Liver (tissue), 9 donors: ENCODE data around the gene WSCD2. TPM values are rescaled to one million over a fixed set of nuclear protein-coding genes. Genes with fewer than 3 reads are reported as not detected.

Experiments
- DNase-seq: peaks from one replicate; pipeline ENCODE4 v3.0.0-alpha.2; 2017; ENCODE audit warnings: low spot score
- H3K27ac ChIP-seq, 2 donors: one replicate each; pipeline ENCODE4 v1.7.0; 2013; ENCODE audit warnings: inconsistent platforms in 2 of 2, low read length in 2 of 2, control low read depth in 1 of 2, low read depth in 1 of 2, mild to moderate bottlenecking in 1 of 2
- H3K27me3 ChIP-seq, 4 donors: one replicate each; pipeline versions ENCODE4 v1.6.1 to v1.7.0; 2013; ENCODE audit warnings: low read length in 3 of 4, inconsistent platforms in 1 of 4, mild to moderate bottlenecking in 1 of 4, moderate library complexity in 1 of 4; ENCODE audit not compliant: control insufficient read depth in 4 of 4, insufficient read depth in 4 of 4
- H3K36me3 ChIP-seq, 4 donors: one replicate each; pipeline versions ENCODE4 v1.6.1 to v1.7.0; 2013; ENCODE audit warnings: low read length in 3 of 4, mild to moderate bottlenecking in 3 of 4, low read depth in 1 of 4, moderate library complexity in 1 of 4; ENCODE audit not compliant: control insufficient read depth in 4 of 4, insufficient read depth in 3 of 4
- H3K4me1 ChIP-seq, 4 donors: one replicate each; pipeline versions ENCODE4 v1.6.1 to v1.7.0; 2013; ENCODE audit warnings: low read length in 3 of 4, mild to moderate bottlenecking in 3 of 4, moderate library complexity in 1 of 4; ENCODE audit not compliant: control insufficient read depth in 4 of 4, insufficient read depth in 4 of 4
- H3K4me3 ChIP-seq, 3 donors: one replicate each; pipeline versions ENCODE4 v1.6.1 to v1.7.0; 2013; ENCODE audit warnings: low read length in 3 of 3, control low read depth in 1 of 3, low read depth in 1 of 3, mild to moderate bottlenecking in 1 of 3
- H3K9ac ChIP-seq, 2 donors: one replicate each; pipeline ENCODE4 v1.7.0; 2013; ENCODE audit warnings: low read length in 2 of 2, mild to moderate bottlenecking in 2 of 2, moderate library complexity in 2 of 2, control low read depth in 1 of 2, low read depth in 1 of 2
- H3K9me3 ChIP-seq, 4 donors: one replicate each; pipeline versions ENCODE4 v1.6.1 to v1.7.0; 2013; ENCODE audit warnings: low read length in 3 of 4; ENCODE audit not compliant: control insufficient read depth in 4 of 4
- ATF3 ChIP-seq: IDR thresholded peaks from 2 replicates; pipeline ENCODE4 v1.6.1; 2016; ENCODE audit warnings: antibody characterized with exemption
- CTCF ChIP-seq: fragments of 150-350 bp; IDR thresholded peaks from 2 replicates; pipeline ENCODE4 v1.5.1; 2017; ENCODE audit warnings: improper control_type of control experiment, low read depth, low read length; ENCODE audit not compliant: missing input control
- EGR1 ChIP-seq, 2 donors: IDR thresholded peaks; 2 replicates each; pipeline ENCODE4 v1.6.1; 2016 to 2018; ENCODE audit warnings: antibody characterized with exemption in 2 of 2, low read depth in 2 of 2
- FOXA1 ChIP-seq: IDR thresholded peaks from 2 replicates; pipeline ENCODE4 v1.6.1; 2016; ENCODE audit warnings: antibody characterized with exemption
- FOXA2 ChIP-seq: IDR thresholded peaks from 2 replicates; pipeline ENCODE4 v1.6.1; 2016; ENCODE audit warnings: antibody characterized with exemption
- GABPA ChIP-seq, 2 donors: IDR thresholded peaks in 1 of 2; conservative IDR thresholded peaks in 1 of 2; 2 replicates each; pipeline ENCODE4 v1.6.1; 2016; ENCODE audit warnings: antibody characterized with exemption in 2 of 2, mild to moderate bottlenecking in 1 of 2, moderate library complexity in 1 of 2
- HNF4A ChIP-seq, 2 donors: conservative IDR thresholded peaks; 2 replicates each; pipeline ENCODE4 v1.6.1; 2016; ENCODE audit warnings: antibody characterized with exemption in 2 of 2, mild to moderate bottlenecking in 2 of 2
- HNF4G ChIP-seq: IDR thresholded peaks from 2 replicates; pipeline ENCODE4 v1.6.1; 2016; ENCODE audit warnings: antibody characterized with exemption
- JUND ChIP-seq, 2 donors: IDR thresholded peaks; 2 replicates each; pipeline ENCODE4 v1.6.1; 2016; ENCODE audit warnings: antibody characterized with exemption in 2 of 2
- MAX ChIP-seq: IDR thresholded peaks from 2 replicates; pipeline ENCODE4 v1.6.1; 2016; ENCODE audit warnings: antibody characterized with exemption
- NR2F2 ChIP-seq: IDR thresholded peaks from 2 replicates; pipeline ENCODE4 v1.6.1; 2016; ENCODE audit warnings: antibody characterized with exemption
- RAD21 ChIP-seq, 2 donors: IDR thresholded peaks; 2 replicates each; pipeline ENCODE4 v1.6.1; 2016; ENCODE audit warnings: antibody characterized with exemption in 2 of 2, mild to moderate bottlenecking in 2 of 2
- REST ChIP-seq: IDR thresholded peaks from 2 replicates; pipeline ENCODE4 v1.6.1; 2016; ENCODE audit warnings: antibody characterized with exemption, mild to moderate bottlenecking
- RXRA ChIP-seq, 2 donors: IDR thresholded peaks; 2 replicates each; pipeline ENCODE4 v1.6.1; 2017 to 2018; ENCODE audit warnings: antibody characterized with exemption in 2 of 2, mild to moderate bottlenecking in 1 of 2
- SP1 ChIP-seq: IDR thresholded peaks from 2 replicates; pipeline ENCODE4 v1.6.1; 2018; ENCODE audit warnings: antibody characterized with exemption, mild to moderate bottlenecking
- TAF1 ChIP-seq: conservative IDR thresholded peaks from 2 replicates; pipeline ENCODE4 v1.6.1; 2016; ENCODE audit warnings: antibody characterized with exemption, mild to moderate bottlenecking
- YY1 ChIP-seq: IDR thresholded peaks from 2 replicates; pipeline ENCODE4 v1.6.1; 2016; ENCODE audit warnings: antibody characterized with exemption, mild to moderate bottlenecking
- ZBTB33 ChIP-seq: IDR thresholded peaks from 2 replicates; pipeline ENCODE4 v1.6.1; 2016; ENCODE audit warnings: antibody characterized with exemption
- WGBS: extraction: QIAGEN DNeasy Blood & Tissue Kit; methylation state at CpG from one replicate; pipeline ENCODE4 v1.1.7; 2013; 5-methylcytosine and 5-hydroxymethylcytosine counted together
- polyA plus RNA-seq, 2 donors: library from polyadenylated mRNA; stranded (reverse) in 1 of 2; unstranded in 1 of 2; fragments of 200-250 nt in 1 of 2; fragments of >200 nt in 1 of 2; fragmentation: Nextera tagmentation in 1 of 2; extraction: Ambion mirVana in 1 of 2; gene quantifications; one replicate each; pipeline versions ENCODE4 v1.2.1 to v1.2.3, GENCODE V29; 2013 to 2015
- total RNA-seq, 2 donors: library from RNA; depleted of rRNA; stranded (reverse); fragments of >200 nt; gene quantifications; one replicate each; pipeline ENCODE4 v1.2.3, GENCODE V29; 2014
- donor health status: healthy.
- donor health status: healthy.
- donor health status: healthy.
- donor health status: healthy.
- donor health status: healthy.

Gene WSCD2
- total and polyA plus RNA-seq, 4 donors = under 0.01 to 0.09 (median 0.05) TPM; not detected in 1

GRCh38 chr12:108156717-108157116 lies 27.6 kb downstream of the WSCD2 start (continued):
- TF ChIP-seq FOXA1 = no peak
- no peak for TF ChIP-seq RXRA (IDR thresholded peaks at IDR 0.05)
- no peak for TF ChIP-seq ATF3
- no peak for TF ChIP-seq ZBTB33
- TF ChIP-seq SP1 = no peak
- no peak for TF ChIP-seq RAD21 (IDR thresholded peaks at IDR 0.05)

- TF ChIP-seq HNF4G (no peak), MAX (no peak), EGR1 (IDR thresholded peaks at IDR 0.05; ENCODE audit: low read depth in 2 of 2) (no peak), YY1 (no peak), RAD21 (IDR thresholded peaks at IDR 0.05) (no peak), RXRA (IDR thresholded peaks at IDR 0.05) (no peak), SP1 (no peak), TAF1 (no peak), JUND (IDR thresholded peaks at IDR 0.05) (no peak), HNF4A (conservative IDR thresholded peaks at IDR 0.05) (no peak), ATF3 (no peak), CTCF (no peak), GABPA (IDR thresholded peaks at IDR 0.05 in 1 of 2, conservative IDR thresholded peaks at IDR 0.05 in 1 of 2) (no peak), NR2F2 (no peak), REST (no peak), FOXA2 (no peak)
- Histone ChIP-seq H3K4me1 (no peaks in the 10 kb centered on the region), H3K27me3 (no peaks in the 10 kb centered on the region), H3K27ac (no peak overlapping the region), H3K4me3 (no peak overlapping the region), H3K9me3 (peaks cover 0 to 2% (median 0%) of the 10 kb centered on the region in 4 donors), H3K9ac (no peak overlapping the region), H3K36me3 (no peaks in the 10 kb centered on the region)
- DNase-seq = no peak
- WGBS = 66% methylated on average over 8 of the region's 8 CpGs
Observed at GRCh38 chr12:108157870-108158459, 28.9 kb downstream of the WSCD2 start.
